ENCODE results near the gene ADGRB3.
"Not testable (repeated sequence)": the region's sequence is repeated elsewhere in the genome, so short reads cannot be mapped to it uniquely, and the experiment has no call there.

ADGRB3 gene

GRCh38 chr6:68891419-68891818 lies 256.3 kb downstream of the ADGRB3 start:
- Histone ChIP-seq H3K9me3 (ENCODE audit: control insufficient read depth in 1 of 2, low read length in 2 of 2) (no peaks in the 10 kb centered on the region), H3K36me3 (ENCODE audit: control insufficient read depth in 1 of 2, insufficient read depth in 2 of 2, low read length in 2 of 2) (no peaks in the 10 kb centered on the region), H3K27ac (ENCODE audit: low read length) (no peak overlapping the region), H3K4me1 (ENCODE audit: control insufficient read depth in 1 of 2, insufficient read depth in 2 of 2, low read length in 2 of 2) (no peaks in the 10 kb centered on the region), H3K27me3 (ENCODE audit: low read depth, low read length) (no peaks in the 10 kb centered on the region), H3K4me3 (ENCODE audit: low read depth in 1 of 2, low read length in 2 of 2) (no peak overlapping the region)

DNA sequence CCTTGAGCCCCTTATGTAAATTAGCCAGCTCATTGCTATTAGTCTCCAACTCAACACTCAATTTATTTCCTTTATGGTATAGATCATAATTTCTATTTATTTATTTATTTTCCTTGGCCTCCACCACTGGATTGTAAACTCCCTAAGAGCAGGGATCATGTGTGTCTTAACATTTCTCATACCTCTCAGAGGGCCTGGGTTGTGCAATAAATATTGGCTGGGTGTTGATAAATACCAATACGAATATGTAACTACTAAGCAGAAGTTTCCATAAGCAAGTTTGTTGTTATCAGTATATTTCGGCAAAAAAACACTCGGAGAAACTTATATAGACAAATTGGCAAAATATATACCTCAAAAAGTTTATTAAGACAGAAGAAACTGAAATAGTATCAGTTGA lies 257.4 kb downstream of the ADGRB3 start:
- no peaks in the 10 kb centered on the region for H3K9me3 ChIP-seq (ENCODE audit: control insufficient read depth in 1 of 2, low read length in 2 of 2)
- no peaks in the 10 kb centered on the region for H3K36me3 ChIP-seq (ENCODE audit: control insufficient read depth in 1 of 2, insufficient read depth in 2 of 2, low read length in 2 of 2)
- H3K4me3 ChIP-seq (ENCODE audit: low read depth in 1 of 2, low read length in 2 of 2), result no peak overlapping the region
- H3K4me1 ChIP-seq (ENCODE audit: control insufficient read depth in 1 of 2, insufficient read depth in 2 of 2, low read length in 2 of 2), result no peaks in the 10 kb centered on the region
- H3K27me3 ChIP-seq (ENCODE audit: low read depth, low read length), result no peaks in the 10 kb centered on the region
- no peak overlapping the region for H3K27ac ChIP-seq (ENCODE audit: low read length)

DNA sequence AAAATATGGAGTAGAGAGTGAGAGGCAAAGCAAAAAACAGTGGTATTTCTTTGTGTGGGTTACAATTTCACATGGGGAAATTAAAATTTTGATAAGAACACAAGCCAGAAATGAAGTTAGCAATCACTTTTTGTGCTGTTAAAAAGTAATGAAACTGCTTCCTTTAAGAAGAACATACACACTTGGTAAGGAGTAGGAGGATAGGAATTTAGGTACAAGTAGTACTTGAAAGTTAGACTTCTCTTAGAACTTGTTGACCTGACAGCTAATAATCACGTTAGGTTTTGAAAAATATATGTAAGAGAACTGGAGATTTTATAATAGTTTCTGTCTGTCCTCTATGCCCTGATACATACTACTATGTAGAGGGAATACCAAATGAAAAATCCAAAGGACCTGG lies 260.8 kb downstream of the ADGRB3 start:
- Histone ChIP-seq H3K27me3 (ENCODE audit: low read depth, low read length) (no peaks in the 10 kb centered on the region), H3K36me3 (ENCODE audit: control insufficient read depth in 1 of 2, insufficient read depth in 2 of 2, low read length in 2 of 2) (no peaks in the 10 kb centered on the region), H3K9me3 (ENCODE audit: control insufficient read depth in 1 of 2, low read length in 2 of 2) (no peaks in the 10 kb centered on the region), H3K4me1 (ENCODE audit: control insufficient read depth in 1 of 2, insufficient read depth in 2 of 2, low read length in 2 of 2) (no peaks in the 10 kb centered on the region), H3K4me3 (ENCODE audit: low read depth in 1 of 2, low read length in 2 of 2) (no peak overlapping the region), H3K27ac (ENCODE audit: low read length) (no peak overlapping the region)

- no peak overlapping the region for H3K27ac ChIP-seq (ENCODE audit: low read length)
- no peak overlapping the region for H3K4me3 ChIP-seq (ENCODE audit: low read depth in 1 of 2, low read length in 2 of 2)
- no peaks in the 10 kb centered on the region for H3K27me3 ChIP-seq (ENCODE audit: low read depth, low read length)
- H3K36me3 ChIP-seq (ENCODE audit: control insufficient read depth in 1 of 2, insufficient read depth in 2 of 2, low read length in 2 of 2), result no peaks in the 10 kb centered on the region
- H3K9me3 ChIP-seq (ENCODE audit: control insufficient read depth in 1 of 2, low read length in 2 of 2), result no peaks in the 10 kb centered on the region
- H3K4me1 ChIP-seq (ENCODE audit: control insufficient read depth in 1 of 2, insufficient read depth in 2 of 2, low read length in 2 of 2), result no peaks in the 10 kb centered on the region
These were observed 266.0 kb downstream of the ADGRB3 start for GRCh38 chr6:68901044-68901443.

DNA sequence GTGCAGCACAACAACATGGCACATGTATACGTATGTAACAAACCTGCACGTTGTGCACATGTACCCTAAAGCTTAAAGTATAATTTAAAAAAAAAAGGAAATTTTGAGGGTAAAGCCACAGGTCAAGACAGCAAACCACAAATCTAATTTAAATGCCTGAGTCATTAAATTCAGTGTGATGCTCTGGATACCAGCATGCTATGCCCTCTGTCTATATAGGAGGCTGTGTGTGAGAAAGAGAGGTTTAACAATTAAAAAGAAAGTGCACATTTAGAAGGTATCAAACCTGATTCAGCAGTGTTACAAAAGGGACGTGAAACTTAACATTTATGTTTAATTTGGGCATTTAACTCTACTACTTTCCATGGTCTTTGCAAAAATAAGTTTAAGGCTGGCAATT lies 276.3 kb downstream of the ADGRB3 start:
- no peak overlapping the region for H3K27ac ChIP-seq (ENCODE audit: low read length)

GRCh38 chr6:68911811-68912210 lies 276.7 kb downstream of the ADGRB3 start:
- H3K27ac ChIP-seq (ENCODE audit: low read length), result no peak overlapping the region
- no peak overlapping the region for H3K4me3 ChIP-seq (ENCODE audit: low read depth in 1 of 2, low read length in 2 of 2)
- H3K36me3 ChIP-seq (ENCODE audit: control insufficient read depth in 1 of 2, insufficient read depth in 2 of 2, low read length in 2 of 2), result no peaks in the 10 kb centered on the region
- H3K4me1 ChIP-seq (ENCODE audit: control insufficient read depth in 1 of 2, insufficient read depth in 2 of 2, low read length in 2 of 2), result no peaks in the 10 kb centered on the region
- no peaks in the 10 kb centered on the region for H3K27me3 ChIP-seq (ENCODE audit: low read depth, low read length)
- H3K9me3 ChIP-seq (ENCODE audit: control insufficient read depth in 1 of 2, low read length in 2 of 2), result no peaks in the 10 kb centered on the region

More for the DNA sequence above, 276.3 kb downstream of the ADGRB3 start:
- Histone ChIP-seq H3K9me3 (ENCODE audit: control insufficient read depth in 1 of 2, low read length in 2 of 2) (no peaks in the 10 kb centered on the region), H3K4me1 (ENCODE audit: control insufficient read depth in 1 of 2, insufficient read depth in 2 of 2, low read length in 2 of 2) (no peaks in the 10 kb centered on the region), H3K27me3 (ENCODE audit: low read depth, low read length) (no peaks in the 10 kb centered on the region), H3K4me3 (ENCODE audit: low read depth in 1 of 2, low read length in 2 of 2) (no peak overlapping the region), H3K36me3 (ENCODE audit: control insufficient read depth in 1 of 2, insufficient read depth in 2 of 2, low read length in 2 of 2) (no peaks in the 10 kb centered on the region)

DNA sequence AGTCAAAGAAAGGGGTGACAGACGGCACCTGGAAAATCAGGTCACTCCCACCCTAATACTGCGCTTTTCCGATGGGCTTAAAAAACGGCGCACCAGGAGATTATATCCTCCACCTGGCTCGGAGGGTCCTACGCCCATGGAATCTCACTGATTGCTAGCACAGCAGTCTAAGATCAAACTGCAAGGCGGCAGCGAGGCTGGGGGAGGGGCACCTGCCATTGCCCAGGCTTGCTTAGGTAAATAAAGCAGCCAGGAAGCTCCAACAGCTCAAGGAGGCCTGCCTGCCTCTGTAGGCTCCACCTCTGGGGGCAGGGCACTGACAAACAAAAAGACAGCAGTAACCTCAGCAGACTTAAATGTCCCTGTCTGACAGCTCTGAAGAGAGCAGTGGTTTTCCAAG lies 277.7 kb downstream of the ADGRB3 start:
- not testable (repeated sequence) for H3K36me3 ChIP-seq (ENCODE audit: control insufficient read depth in 1 of 2, insufficient read depth in 2 of 2, low read length in 2 of 2); H3K9me3 ChIP-seq (ENCODE audit: control insufficient read depth in 1 of 2, low read length in 2 of 2); H3K27ac ChIP-seq (ENCODE audit: low read length); H3K4me1 ChIP-seq (ENCODE audit: control insufficient read depth in 1 of 2, insufficient read depth in 2 of 2, low read length in 2 of 2); H3K27me3 ChIP-seq (ENCODE audit: low read depth, low read length); H3K4me3 ChIP-seq (ENCODE audit: low read depth in 1 of 2, low read length in 2 of 2)

- Histone ChIP-seq H3K4me3 (ENCODE audit: low read depth in 1 of 2, low read length in 2 of 2) (no peak overlapping the region), H3K27me3 (ENCODE audit: low read depth, low read length) (no peaks in the 10 kb centered on the region), H3K36me3 (ENCODE audit: control insufficient read depth in 1 of 2, insufficient read depth in 2 of 2, low read length in 2 of 2) (no peaks in the 10 kb centered on the region), H3K4me1 (ENCODE audit: control insufficient read depth in 1 of 2, insufficient read depth in 2 of 2, low read length in 2 of 2) (no peaks in the 10 kb centered on the region), H3K27ac (ENCODE audit: low read length) (no peak overlapping the region), H3K9me3 (ENCODE audit: control insufficient read depth in 1 of 2, low read length in 2 of 2) (no peaks in the 10 kb centered on the region)
These were observed 280.5 kb downstream of the ADGRB3 start for GRCh38 chr6:68915586-68915985.

DNA sequence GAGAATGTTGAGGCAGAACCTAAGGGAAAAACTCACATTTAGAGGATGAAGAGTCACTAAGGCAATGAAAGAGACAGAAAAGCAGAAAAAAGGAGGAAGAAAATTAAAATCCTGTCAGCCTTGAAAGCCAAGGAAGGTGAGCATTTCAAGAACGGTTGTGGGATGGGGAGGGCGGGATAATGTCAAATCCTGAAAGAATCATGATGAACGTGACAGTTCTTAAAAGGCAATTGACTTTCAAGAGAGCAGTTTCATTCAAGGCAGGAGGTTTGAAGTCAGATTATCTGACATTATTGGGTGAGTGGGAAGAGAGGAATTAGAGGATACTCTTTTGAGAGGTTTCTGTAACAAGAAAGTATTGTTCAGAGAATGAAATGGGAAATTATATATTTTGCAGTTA lies 284.5 kb downstream of the ADGRB3 start:
- H3K9me3 ChIP-seq (ENCODE audit: control insufficient read depth in 1 of 2, low read length in 2 of 2), result no peaks in the 10 kb centered on the region
- no peaks in the 10 kb centered on the region for H3K27me3 ChIP-seq (ENCODE audit: low read depth, low read length)
- no peaks in the 10 kb centered on the region for H3K4me1 ChIP-seq (ENCODE audit: control insufficient read depth in 1 of 2, insufficient read depth in 2 of 2, low read length in 2 of 2)
- no peak overlapping the region for H3K27ac ChIP-seq (ENCODE audit: low read length)
- no peak overlapping the region for H3K4me3 ChIP-seq (ENCODE audit: low read depth in 1 of 2, low read length in 2 of 2)
- H3K36me3 ChIP-seq (ENCODE audit: control insufficient read depth in 1 of 2, insufficient read depth in 2 of 2, low read length in 2 of 2), result no peaks in the 10 kb centered on the region

GRCh38 chr6:68941345-68941744 lies 306.3 kb downstream of the ADGRB3 start:
- no peaks in the 10 kb centered on the region for H3K27me3 ChIP-seq (ENCODE audit: low read depth, low read length)

DNA sequence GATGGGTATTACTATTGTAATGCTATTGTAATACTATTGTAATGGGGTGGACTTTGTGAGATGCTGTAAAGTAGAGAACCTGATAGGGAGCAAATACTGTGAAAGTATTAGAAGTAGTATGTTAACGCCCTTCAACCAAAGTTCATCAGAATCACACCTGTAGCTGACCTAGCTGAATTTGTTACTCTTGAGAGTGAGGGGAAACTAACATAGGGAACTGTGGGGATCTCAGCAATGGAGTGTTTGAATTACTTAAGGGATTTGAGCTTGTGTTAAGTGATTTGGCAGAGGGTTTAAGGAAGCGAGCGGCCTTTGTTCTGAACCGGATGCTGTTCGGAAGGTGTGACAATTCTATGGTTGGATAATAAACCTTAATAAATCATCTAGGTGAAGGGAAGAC lies 312.6 kb downstream of the ADGRB3 start:
- Histone ChIP-seq H3K27me3 (ENCODE audit: low read depth, low read length) (no peaks in the 10 kb centered on the region), H3K4me3 (ENCODE audit: low read depth in 1 of 2, low read length in 2 of 2) (no peak overlapping the region), H3K9me3 (ENCODE audit: control insufficient read depth in 1 of 2, low read length in 2 of 2) (no peaks in the 10 kb centered on the region), H3K36me3 (ENCODE audit: control insufficient read depth in 1 of 2, insufficient read depth in 2 of 2, low read length in 2 of 2) (no peaks in the 10 kb centered on the region), H3K4me1 (ENCODE audit: control insufficient read depth in 1 of 2, insufficient read depth in 2 of 2, low read length in 2 of 2) (no peaks in the 10 kb centered on the region), H3K27ac (ENCODE audit: low read length) (no peak overlapping the region)

More at GRCh38 chr6:68941345-68941744, 306.3 kb downstream of the ADGRB3 start:
- H3K4me3 ChIP-seq (ENCODE audit: low read depth in 1 of 2, low read length in 2 of 2), result no peak overlapping the region
- H3K9me3 ChIP-seq (ENCODE audit: control insufficient read depth in 1 of 2, low read length in 2 of 2), result no peaks in the 10 kb centered on the region
- no peak overlapping the region for H3K27ac ChIP-seq (ENCODE audit: low read length)
- H3K36me3 ChIP-seq (ENCODE audit: control insufficient read depth in 1 of 2, insufficient read depth in 2 of 2, low read length in 2 of 2), result no peaks in the 10 kb centered on the region
- H3K4me1 ChIP-seq (ENCODE audit: control insufficient read depth in 1 of 2, insufficient read depth in 2 of 2, low read length in 2 of 2), result no peaks in the 10 kb centered on the region

- H3K4me1 ChIP-seq (ENCODE audit: control insufficient read depth in 1 of 2, insufficient read depth in 2 of 2, low read length in 2 of 2), result no peaks in the 10 kb centered on the region
- no peaks in the 10 kb centered on the region for H3K27me3 ChIP-seq (ENCODE audit: low read depth, low read length)
- no peak overlapping the region for H3K27ac ChIP-seq (ENCODE audit: low read length)
- no peak overlapping the region for H3K4me3 ChIP-seq (ENCODE audit: low read depth in 1 of 2, low read length in 2 of 2)
- no peaks in the 10 kb centered on the region for H3K36me3 ChIP-seq (ENCODE audit: control insufficient read depth in 1 of 2, insufficient read depth in 2 of 2, low read length in 2 of 2)
- H3K9me3 ChIP-seq (ENCODE audit: control insufficient read depth in 1 of 2, low read length in 2 of 2), result no peaks in the 10 kb centered on the region
These were observed 316.2 kb downstream of the ADGRB3 start for GRCh38 chr6:68951270-68951669.

Measured in muscle layer of duodenum (tissue), 2 donors.